ENCODE results near the gene SLC2A13.
"Not testable (repeated sequence)": the region's sequence is repeated elsewhere in the genome, so short reads cannot be mapped to it uniquely, and the experiment has no call there.

The SLC2A13 gene

DNA sequence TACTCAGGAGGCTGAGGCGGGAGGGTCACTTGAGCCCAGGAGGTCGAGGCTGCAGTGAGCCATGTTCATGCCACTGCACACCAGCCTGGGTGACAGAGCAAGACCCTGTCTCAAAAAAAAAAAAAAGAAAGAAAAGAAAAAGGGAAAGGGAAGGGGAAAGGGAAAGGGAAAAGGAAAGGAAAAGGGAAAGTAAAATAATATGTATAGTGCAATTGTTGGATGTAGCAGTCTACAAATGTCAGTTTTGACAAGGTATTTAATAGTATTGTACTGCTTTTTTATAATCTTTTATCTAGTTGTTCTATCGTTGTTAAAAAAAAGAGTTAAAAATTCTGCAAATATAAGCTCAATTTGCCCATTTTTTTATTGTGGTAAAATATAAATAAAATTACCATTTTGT, 67.3 kb downstream of the SLC2A13 start:
- no peak for DNase-seq (ENCODE audit: low read depth in 2 of 2)

DNA sequence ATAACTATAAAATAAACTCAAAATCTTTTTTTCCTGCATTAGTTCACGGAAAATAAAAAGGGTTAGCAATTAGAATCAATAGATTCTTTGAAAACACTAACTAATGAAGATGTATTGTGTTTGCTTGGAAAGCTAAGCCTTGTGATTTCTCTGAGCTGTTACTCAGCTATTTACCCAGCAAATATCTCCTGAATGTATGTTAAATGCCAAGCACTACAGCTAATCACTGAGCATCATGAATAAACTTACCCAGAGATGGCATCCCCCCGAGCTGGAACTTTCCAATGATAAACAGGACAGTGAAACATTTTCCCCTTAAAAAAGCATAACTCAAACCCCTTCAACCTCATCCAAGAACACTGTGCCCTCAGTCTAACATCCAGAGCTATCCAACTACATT, 71.2 kb downstream of the SLC2A13 start:
- no peak for DNase-seq (ENCODE audit: low read depth in 2 of 2)

DNA sequence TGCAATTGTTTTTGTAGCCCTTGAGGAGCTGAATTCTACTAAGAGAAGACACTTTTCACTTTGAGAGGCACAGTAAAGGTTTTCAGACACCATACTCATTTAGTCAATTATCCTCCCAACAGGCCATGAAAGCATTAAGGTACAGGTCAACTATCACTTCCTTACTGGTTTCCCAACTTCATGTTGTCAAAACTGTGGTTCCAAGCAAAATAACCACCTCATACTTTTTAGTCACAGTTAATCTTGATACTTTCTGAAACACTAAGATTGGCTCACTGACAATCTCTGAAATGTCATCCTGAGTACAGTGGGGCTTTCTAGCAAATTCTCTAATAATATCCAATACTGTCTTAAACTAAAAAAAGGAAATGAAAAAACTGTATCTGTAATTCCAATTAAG, 71.7 kb downstream of the SLC2A13 start:
- DNase-seq (ENCODE audit: low read depth in 2 of 2): no peak

DNA sequence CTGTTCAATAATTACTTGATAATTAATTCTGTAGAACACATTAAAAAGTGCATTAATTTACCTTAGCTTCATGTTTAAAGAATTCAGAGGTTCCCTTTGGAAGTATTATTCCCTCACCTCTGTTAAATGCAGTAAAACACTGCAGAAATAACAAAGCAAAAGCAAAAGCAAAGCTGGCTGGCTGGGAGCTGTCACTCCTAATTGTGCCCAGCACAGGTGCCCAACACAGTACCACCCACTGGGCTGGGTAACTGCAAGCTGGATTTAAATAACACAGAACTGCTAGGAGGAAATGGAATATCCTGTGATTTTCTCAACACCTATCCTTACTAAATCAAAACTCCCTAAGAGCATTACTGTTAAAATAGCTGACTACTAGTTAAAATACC, 72.6 kb downstream of the SLC2A13 start:
- DNase-seq (ENCODE audit: low read depth in 2 of 2): no peak

DNA sequence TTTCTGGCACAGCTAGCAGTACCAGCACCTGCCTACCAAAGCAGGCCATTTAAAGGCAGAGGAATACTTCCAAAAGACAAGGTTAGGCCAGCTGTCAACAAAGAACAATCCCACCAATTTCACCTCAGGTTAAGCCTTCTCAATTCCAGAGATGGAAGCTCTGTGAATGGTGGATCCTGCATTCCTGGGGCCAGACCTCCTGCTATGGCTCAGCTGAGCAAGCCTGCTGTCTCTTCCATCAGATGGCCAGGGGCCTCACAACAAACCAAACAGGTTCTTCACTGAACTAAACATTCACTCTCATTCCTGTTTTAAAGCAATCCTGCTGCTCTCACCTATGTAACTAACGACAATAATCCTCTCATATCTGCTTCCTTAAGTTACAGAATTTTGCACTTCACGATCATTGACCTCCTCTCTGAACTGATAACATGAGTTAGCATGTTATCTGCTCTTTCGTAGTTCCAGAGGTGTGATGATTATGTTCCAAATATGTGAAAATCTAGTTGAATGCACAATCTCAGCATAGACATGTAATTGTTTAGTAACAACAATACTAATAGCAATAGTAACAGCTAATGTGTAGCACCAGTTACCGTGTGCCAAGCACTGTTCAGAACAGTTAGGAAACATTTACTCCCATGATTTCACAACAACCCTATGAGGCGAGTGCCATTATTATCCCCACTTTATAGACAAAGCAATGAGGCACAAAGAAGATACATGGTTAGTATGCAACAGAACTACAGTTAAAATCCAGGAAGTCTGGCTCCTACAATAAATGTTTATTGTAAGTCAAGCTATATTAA, 73.2 kb downstream of the SLC2A13 start:
- no peak for DNase-seq (ENCODE audit: low read depth in 2 of 2)

DNA sequence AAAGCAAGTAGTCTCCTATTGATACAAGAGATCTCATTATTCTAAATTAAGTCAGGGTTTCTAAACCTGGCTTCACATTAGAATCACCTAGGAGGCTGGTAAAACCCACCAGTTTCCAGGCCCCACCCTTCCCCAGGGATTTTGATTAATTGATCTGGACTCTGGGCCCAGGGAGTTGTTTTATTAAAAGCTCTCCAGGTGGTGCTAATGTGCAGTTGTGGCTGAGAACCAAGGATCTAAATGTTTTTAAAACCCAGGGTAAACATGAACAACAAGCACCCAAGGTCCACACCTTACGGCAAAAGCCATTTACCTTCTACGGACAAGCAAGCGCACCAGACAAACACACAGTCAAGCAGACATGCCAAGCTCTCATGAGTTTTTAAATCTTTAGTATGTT, 73.9 kb downstream of the SLC2A13 start:
- no peak for DNase-seq (ENCODE audit: low read depth in 2 of 2)

DNA sequence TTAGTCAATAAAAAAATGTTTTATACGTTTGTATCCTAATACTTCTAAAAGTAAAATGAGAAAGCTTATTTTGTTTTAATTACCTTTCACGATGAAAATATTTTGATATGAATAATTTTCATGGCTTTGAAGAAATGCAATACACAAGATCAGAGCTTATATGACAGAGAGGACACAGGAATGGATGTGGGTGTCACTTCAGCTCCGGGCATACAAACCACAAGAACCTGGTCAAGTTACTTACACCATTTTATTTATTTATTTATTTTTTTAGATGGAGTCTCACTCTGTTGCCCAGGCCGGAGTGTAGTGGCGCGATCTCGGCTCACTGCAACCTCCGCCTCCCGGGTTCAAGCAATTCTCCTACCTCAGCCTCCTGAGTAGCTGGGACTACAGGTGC, 74.9 kb downstream of the SLC2A13 start:
- not testable (repeated sequence) for DNase-seq (ENCODE audit: low read depth in 2 of 2)

DNA sequence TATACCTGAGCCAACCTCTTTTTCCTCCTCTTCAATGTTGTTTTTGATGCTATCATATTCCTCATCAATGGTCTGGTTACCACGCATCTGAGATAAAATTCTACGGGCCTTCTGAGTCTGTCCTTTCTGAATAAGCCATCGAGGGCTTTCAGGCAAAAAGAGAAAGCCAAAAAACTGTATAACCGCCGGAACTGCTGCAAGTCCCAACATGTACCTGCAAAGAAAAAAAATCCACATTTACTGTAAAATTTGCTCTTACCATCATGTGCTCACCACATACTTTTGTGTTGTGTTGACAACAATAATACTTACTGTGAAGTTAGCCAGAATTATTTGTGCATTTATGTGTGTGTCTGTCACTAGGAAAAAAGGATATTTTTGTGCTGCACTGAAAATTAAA, 77.6 kb downstream of the SLC2A13 start:
- DNase-seq (ENCODE audit: low read depth in 2 of 2): no peak

DNA sequence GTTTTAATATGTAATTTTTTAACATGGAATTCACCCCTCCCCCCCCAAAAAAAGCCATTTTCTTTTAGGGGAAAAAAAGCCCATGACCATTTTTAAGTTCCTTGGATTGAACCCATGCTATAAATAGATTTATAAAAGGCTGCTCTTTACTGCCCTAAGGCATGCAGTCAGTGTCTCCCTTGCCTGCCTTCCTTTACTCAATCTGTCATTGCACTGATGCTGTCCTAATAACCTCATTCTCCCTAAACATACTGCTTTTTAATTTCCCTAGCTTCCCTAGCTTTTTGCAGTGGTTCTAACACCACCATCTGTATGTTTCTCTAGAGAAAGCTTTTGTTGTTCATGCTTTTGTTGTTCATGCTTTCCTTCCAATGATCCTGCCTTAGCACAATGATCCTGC, 83.0 kb downstream of the SLC2A13 start:
- DNase-seq (ENCODE audit: low read depth in 2 of 2): no peak

DNA sequence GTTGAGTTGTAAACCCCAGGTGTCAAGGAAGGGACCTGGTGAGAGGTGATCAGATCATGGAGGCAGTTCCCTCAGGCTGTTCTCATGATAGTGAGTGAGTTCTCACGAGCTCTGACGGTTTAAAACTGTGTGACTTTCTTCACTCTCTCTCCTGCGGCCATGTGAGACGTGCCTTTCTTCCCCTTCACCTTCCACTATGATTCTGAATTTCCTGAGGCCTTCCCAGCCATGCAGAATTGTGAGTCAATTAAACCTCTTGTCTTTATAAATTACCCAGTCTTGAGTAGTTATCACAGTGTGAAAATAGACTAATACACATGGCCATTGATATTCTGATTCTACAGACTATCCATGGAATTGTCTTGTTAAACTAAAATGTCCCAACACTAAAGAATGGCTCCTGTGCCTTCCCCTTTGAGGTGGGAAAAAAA, 85.6 kb downstream of the SLC2A13 start:
- no peak for DNase-seq (ENCODE audit: low read depth in 2 of 2)

DNA sequence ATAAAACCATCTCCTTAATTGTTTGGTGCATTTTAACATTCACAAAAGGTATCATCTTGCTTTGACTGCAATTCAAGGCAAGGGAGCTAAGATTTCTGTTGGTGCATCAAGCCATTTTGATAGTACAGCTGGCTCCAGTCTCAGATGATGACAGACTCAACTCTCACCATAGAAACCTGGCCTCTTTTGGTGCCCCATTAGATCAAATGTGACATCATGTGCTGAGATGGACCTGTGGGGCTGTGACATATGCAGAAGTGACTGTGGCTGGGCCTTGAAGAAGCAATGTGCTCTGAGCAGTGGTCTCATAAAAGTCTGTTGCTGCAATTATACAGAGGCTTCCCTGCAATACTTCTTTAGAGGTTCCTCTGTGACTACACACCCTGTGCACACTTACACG, 88.4 kb downstream of the SLC2A13 start:
- DNase-seq (ENCODE audit: low read depth in 2 of 2): no peak

DNA sequence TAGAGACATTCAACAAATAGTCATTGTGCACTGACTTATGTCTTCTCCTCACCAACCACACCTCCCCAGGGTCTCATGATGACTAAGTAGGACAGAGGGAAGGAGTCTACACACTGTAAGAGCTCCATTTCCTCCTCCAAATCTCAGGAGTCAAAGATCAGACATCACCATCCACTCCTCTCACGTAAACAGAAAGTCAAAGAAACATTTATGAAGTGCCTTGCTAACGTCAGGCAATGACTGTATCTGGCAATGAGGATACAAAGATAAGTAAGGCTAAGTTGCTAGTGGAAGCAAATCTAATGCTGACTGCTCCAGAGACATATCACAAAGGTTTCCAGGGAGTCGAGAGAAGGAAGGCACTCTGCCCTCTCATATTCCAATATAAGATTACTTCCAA, 88.9 kb downstream of the SLC2A13 start:
- no peak for DNase-seq (ENCODE audit: low read depth in 2 of 2)

DNA sequence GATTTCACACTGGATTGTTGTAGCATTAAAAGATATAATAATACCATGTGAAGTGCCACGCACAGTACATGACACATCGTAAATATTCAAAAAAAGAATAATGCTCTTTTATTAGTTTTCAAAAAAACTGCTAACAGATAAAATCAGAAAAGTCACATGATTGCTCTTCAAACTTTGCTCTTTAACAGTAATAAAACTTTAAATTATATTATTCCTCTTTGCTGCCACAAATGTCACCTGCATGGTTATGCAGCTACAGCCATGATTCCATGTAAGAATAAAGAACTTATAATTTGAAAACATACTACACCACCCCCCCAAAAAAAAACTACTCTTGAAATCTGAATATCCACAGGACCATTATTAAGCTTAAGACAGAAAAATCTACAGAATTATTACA, 90.0 kb downstream of the SLC2A13 start:
- no peak for DNase-seq (ENCODE audit: low read depth in 2 of 2)

DNA sequence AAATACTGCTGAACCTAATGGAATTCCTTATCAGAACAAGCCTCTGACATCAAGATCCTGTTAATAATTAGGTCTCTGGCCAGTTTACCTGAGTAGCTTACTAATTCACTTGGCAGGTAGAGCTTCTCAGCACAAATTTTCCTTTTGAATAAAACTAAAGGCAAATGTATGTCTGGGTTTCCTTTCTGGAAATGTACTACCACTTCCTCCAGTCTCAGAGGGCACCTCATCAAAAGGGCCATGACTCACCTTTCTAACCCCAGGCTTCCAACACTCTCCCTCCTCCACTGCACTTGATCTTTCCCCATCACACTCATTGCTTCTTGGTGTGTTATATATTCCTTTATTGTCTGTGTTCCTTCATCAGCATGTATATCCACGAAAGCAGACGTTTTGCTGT, 90.5 kb downstream of the SLC2A13 start:
- no peak for DNase-seq (ENCODE audit: low read depth in 2 of 2)

DNA sequence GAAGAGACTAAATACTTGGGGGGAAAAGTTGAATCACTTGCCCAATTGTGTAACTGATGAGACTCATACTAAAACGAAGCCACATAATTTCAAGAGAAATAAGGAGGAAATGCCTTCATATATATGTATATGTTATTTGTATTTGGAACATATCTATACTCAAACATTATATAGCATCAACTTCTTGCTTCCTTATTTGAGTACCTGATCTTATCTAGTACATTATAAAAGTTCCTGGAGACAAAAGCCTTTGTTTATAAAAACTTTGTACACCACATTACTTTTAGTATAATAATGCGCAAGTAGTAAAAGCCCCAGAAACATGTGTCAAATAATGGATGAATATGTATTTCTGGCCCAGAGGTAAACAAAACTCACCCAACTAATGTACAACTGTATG, 92.0 kb downstream of the SLC2A13 start:
- no peak for DNase-seq (ENCODE audit: low read depth in 2 of 2)

DNA sequence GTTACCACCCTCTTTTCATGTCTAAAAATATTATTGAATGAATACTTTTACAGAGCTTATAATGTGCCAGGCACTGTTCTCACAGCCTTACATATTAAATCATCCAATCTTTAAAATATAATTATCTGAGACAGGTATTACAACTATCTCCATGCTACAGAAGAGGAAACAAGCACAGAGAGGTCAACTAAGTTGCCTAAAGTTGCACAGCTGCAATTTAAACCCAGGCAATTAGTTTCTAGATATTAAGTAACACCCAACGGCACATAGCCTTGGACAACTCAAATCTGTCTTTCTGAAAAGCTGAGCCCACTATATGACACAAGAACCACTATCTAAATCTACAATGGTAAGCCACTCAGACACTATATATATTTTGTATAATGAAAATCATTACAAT, 92.6 kb downstream of the SLC2A13 start:
- no peak for DNase-seq (ENCODE audit: low read depth in 2 of 2)

DNA sequence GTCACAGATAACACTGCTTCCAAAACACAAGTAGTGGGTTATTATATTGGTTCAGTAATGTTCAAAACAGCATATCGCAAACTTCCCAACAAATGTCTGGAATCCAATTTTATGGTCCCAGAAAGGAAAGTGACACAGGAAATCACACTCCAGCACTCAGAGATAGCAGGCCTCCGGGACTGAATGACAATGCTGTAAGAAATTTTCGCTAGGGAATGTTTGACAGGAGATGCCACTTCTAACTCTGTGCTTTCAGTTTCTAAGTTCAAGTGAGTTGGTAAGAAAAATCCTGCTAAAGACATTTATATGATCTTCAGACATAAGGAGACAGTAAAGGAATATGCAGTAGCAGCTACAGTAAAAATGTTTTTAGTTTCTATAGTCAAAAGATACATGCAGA, 93.2 kb downstream of the SLC2A13 start:
- no peak for DNase-seq (ENCODE audit: low read depth in 2 of 2)

DNA sequence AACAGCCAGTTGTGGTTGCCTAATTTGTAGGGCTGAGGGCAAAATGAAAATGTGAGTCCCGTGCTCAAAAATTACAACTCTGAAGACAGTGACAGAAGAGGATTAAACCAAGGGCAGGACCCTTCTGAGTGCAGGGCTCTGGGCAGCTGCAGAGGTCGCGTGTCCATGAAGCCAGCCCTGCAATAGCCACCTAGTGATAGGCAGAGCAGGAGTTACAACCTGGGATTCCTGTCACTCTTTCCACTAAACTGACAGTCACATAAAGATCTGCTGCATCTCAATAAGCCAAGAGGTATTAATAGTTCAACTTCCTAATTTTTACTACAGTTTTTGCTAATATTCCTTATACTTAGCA, 94.1 kb downstream of the SLC2A13 start:
- no peak for DNase-seq (ENCODE audit: low read depth in 2 of 2)

DNA sequence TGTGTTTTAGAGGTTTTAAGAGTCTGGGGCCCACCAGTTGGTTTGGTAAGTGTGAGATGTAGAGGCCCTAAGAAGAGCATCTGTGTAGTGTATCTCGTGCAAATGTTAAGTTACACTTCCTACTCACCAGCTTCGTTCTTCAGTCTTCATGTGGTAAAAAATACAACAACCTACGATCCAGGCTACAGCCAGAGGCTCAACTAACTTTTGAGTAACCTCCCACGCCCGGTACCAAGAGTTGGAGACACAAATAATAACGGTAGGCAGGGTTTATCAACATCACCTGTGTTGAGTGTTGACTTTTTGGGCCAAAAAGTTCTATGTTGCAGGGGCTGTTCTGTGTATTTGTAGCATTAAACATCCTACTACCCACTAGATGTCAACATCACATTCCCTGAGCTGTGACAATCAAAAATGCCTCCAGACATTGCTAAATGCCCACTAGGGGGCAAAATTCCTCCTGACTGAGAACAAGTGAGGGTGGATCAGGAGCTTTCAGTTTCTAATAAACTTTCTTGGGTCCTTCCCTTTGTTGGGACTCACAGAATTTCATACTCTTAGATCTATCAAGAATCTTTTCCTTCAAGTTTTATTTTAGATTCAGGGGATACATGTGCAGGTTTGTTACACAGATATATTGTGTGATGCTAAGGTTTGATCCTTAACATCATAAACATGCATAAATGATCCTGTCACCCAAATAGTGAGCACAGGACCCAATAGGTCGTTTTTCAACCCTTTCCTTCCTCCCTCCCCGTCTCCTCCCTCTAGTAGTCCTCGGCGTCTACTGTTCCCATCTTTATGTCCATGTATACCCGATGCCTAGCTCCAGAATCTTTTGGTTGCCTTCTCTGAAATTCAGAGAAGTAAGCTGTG, 94.7 kb downstream of the SLC2A13 start:
- peak in 1 of 2 donors; percentile 36 for DNase-seq (ENCODE audit: low read depth in 2 of 2)

DNA sequence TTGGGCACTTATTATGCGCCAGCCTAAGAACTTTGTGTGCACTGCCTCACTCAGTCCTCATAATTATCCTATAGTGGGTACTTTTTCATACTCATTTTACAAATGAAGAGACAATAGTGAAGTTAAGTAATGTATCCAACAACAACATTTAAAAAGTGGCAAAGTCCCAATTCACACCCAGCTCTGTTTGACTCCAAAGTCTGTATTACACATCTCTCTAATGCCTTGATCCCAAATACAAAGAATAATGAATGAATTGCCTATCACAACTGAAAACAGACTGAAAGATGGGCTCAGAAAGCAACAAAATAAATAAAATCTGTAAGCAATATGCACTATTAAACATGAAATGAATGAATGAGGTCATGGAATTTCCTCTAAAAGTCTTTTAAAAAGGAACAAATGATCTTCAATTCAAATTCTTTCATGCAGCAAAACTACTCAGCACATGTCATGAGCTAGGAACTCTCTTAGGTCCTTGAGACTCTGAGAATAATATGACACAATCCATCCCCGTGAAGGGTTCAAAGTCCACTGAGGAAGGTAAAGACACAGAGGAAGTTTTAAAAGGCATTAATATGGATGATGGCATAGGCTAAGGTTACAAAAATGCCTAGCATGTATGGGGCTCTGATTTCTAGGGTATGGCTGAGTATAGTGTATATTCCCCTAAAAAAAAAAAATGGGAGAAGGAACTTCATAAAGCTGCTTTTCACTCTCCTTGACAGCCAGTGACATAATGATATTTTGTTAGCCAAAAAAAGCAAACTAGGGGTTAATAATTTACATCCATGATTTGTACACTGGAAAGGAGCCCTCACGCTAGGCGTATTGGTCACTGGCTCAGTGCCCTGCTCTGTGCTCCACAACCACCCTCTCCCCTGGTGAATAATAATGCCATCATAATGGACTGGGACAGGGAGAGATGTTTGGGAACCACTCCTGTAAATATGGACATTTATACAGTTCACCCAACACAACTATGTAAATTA, 103.4 kb downstream of the SLC2A13 start:
- DNase-seq (ENCODE audit: low read depth in 2 of 2): no peak

DNA sequence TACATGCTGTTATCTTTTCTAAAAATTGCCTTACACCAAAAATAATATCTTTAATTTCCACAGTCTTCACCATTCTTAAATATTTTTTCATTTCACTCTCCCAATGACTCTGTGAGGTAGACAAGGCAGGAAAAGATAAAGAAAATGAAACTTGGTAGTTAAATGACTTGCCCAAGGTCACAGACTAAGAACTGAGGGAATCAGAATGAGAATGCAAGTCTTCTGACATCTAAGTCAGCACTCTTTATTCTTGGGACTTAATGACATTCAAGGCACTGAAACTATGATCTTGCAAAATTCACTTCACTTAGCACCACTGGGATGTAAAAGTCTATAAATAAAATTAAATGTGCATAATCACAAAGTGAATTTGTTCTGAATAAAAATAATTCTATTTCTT, 104.5 kb downstream of the SLC2A13 start:
- no peak for DNase-seq (ENCODE audit: low read depth in 2 of 2)

DNA sequence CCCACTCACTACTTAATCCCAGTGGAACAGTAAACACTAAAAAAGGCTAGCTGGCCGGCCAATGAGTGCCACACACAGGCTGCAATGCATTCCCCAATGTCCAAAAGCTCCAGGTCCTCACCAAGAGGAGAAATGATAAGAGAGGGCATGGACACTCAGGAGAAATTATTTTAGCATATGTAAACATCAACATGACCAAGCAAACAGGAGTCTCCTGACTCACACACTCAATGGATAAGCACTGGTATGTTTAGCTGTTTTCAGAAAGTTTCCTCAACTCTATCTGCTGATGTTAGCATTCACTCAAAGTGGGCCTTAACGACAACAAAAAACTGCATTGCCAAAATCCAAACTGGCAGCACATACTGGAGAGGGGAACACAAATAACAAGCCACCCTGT, 105.0 kb downstream of the SLC2A13 start:
- DNase-seq (ENCODE audit: low read depth in 2 of 2): no peak

Measured in stimulated activated CD4-positive, alpha-beta T cell treated with anti-CD3 and anti-CD28 coated beads, Interleukin-4, amount 100 ng/mL, for 48 hours (primary cell).